Measurements from ENCODE around the gene ISLR.

Gene ISLR

DNA sequence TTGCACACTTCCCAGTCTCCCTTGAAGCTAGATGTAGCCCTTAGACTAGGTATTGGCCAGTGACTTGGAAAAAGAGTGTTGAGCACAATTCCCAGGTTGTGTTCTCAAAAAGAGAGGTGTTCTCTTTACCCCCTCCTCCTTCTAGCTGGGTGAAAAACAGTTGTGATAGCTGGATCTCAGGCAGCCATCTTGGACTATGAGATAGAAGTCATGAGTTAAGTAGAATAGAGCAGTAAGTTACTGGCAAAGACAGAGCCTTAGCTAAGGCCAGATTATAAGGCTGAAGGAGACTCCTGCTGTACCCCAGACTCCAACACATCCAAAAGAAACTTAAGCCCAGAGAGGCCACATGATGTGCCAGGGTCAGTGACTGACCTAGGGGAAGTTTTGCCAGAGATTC, 37.2 kb downstream of the ISLR start:
- H3K9me3 ChIP-seq (ENCODE audit: low read length) = no peaks in the 10 kb centered on the region
- H3K36me3 ChIP-seq (ENCODE audit: insufficient read depth, low read length) = no peaks in the 10 kb centered on the region
- H3K79me2 ChIP-seq (ENCODE audit: insufficient read depth, low read length) = no peaks in the 10 kb centered on the region
- no peak overlapping the region for H2AFZ ChIP-seq (ENCODE audit: low read length)
- no peak overlapping the region for H3K9ac ChIP-seq (ENCODE audit: low read length)
- no peaks in the 10 kb centered on the region for H4K20me1 ChIP-seq (ENCODE audit: insufficient read depth, low read length)
- H3K27me3 ChIP-seq (ENCODE audit: insufficient read depth, low read length) = peaks cover 14% of the 10 kb centered on the region
- no peak overlapping the region for H3K4me3 ChIP-seq (ENCODE audit: low read depth, low read length, poor library complexity, severe bottlenecking)
- H3F3A ChIP-seq (ENCODE audit: insufficient read depth, low read length) = no peaks in the 10 kb centered on the region
- TF ChIP-seq CTCF (IDR thresholded peaks at IDR 0.05; ENCODE audit: low read length) = no peak
- no peak for TF ChIP-seq EZH2 (IDR thresholded peaks at IDR 0.05; ENCODE audit: borderline replicate concordance, low read length)
- no peaks in the 10 kb centered on the region for H3K4me1 ChIP-seq (ENCODE audit: insufficient read depth, low read length, severe bottlenecking)
- no peak overlapping the region for H3K4me2 ChIP-seq (ENCODE audit: low read length)
- H3K9me2 ChIP-seq (ENCODE audit: low read depth, low read length) = no peaks in the 10 kb centered on the region
- no peak overlapping the region for H3K27ac ChIP-seq (ENCODE audit: low read depth, low read length, poor library complexity, severe bottlenecking)

DNA sequence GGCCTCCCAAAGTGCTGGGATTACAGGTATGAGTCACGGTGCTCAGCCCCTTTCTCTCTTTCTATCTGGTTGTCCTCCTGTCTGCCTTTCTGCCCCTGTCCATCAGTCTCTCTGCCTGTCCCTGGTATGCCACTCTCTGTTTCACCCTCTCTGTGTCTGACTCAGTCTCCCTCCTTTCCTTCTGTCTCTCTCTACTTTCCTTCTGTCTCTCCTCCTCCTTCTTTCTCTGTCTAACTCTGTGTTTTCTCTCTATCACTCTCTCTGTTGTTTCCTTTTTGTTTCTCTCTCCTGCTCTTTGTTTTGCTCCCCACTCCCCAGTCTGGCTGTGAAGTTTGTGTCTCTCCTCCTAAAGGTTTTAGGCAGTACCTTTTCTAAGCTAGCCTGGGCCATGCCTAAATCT, 38.1 kb downstream of the ISLR start:
- H3K9me3 ChIP-seq (ENCODE audit: low read length) = no peaks in the 10 kb centered on the region
- H3K4me1 ChIP-seq (ENCODE audit: insufficient read depth, low read length, severe bottlenecking) = no peaks in the 10 kb centered on the region
- no peak overlapping the region for H3K4me3 ChIP-seq (ENCODE audit: low read depth, low read length, poor library complexity, severe bottlenecking)
- no peaks in the 10 kb centered on the region for H3F3A ChIP-seq (ENCODE audit: insufficient read depth, low read length)
- H3K27me3 ChIP-seq (ENCODE audit: insufficient read depth, low read length) = peaks cover 14% of the 10 kb centered on the region
- H3K4me2 ChIP-seq (ENCODE audit: low read length) = no peak overlapping the region
- no peak overlapping the region for H2AFZ ChIP-seq (ENCODE audit: low read length)
- H3K9ac ChIP-seq (ENCODE audit: low read length) = no peak overlapping the region
- no peaks in the 10 kb centered on the region for H4K20me1 ChIP-seq (ENCODE audit: insufficient read depth, low read length)
- no peaks in the 10 kb centered on the region for H3K36me3 ChIP-seq (ENCODE audit: insufficient read depth, low read length)
- no peaks in the 10 kb centered on the region for H3K79me2 ChIP-seq (ENCODE audit: insufficient read depth, low read length)
- no peak overlapping the region for H3K27ac ChIP-seq (ENCODE audit: low read depth, low read length, poor library complexity, severe bottlenecking)
- H3K9me2 ChIP-seq (ENCODE audit: low read depth, low read length) = no peaks in the 10 kb centered on the region
- TF ChIP-seq CTCF (IDR thresholded peaks at IDR 0.05; ENCODE audit: low read length) = no peak
- no peak for TF ChIP-seq EZH2 (IDR thresholded peaks at IDR 0.05; ENCODE audit: borderline replicate concordance, low read length)

DNA sequence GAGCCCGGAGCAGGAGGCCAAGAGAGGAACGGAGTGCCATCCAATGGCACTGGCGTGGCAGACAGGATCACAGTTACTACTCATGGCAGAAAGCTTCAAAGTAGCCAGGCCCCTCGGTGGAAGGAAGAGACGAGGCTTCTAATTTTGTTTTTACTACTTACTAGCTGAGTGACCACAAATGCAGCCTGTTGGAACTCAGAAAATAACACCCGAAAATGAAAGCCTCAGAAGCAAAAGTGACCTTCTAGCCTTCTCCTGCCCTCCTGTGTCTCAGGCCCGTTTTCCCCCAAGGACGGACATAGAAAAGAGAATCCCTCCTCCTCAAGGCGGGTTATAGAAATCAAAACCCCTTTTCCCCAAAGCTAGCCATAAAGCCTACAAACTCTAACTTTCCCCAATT, 39.0 kb downstream of the ISLR start:
- Histone ChIP-seq H3K9me2 (ENCODE audit: low read depth, low read length) (no peaks in the 10 kb centered on the region), H3K27me3 (ENCODE audit: insufficient read depth, low read length) (peaks cover 14% of the 10 kb centered on the region), H3K79me2 (ENCODE audit: insufficient read depth, low read length) (no peaks in the 10 kb centered on the region), H3K4me1 (ENCODE audit: insufficient read depth, low read length, severe bottlenecking) (no peaks in the 10 kb centered on the region), H3K27ac (ENCODE audit: low read depth, low read length, poor library complexity, severe bottlenecking) (no peak overlapping the region), H3K4me3 (ENCODE audit: low read depth, low read length, poor library complexity, severe bottlenecking) (no peak overlapping the region), H4K20me1 (ENCODE audit: insufficient read depth, low read length) (no peaks in the 10 kb centered on the region), H3F3A (ENCODE audit: insufficient read depth, low read length) (no peaks in the 10 kb centered on the region), H3K9ac (ENCODE audit: low read length) (no peak overlapping the region), H3K36me3 (ENCODE audit: insufficient read depth, low read length) (no peaks in the 10 kb centered on the region), H2AFZ (ENCODE audit: low read length) (no peak overlapping the region), H3K9me3 (ENCODE audit: low read length) (no peaks in the 10 kb centered on the region), H3K4me2 (ENCODE audit: low read length) (no peak overlapping the region)
- TF ChIP-seq CTCF (IDR thresholded peaks at IDR 0.05; ENCODE audit: low read length) = no peak
- TF ChIP-seq EZH2 (IDR thresholded peaks at IDR 0.05; ENCODE audit: borderline replicate concordance, low read length) = no peak
